ENCODE data around the gene GFI1. TPM values are rescaled to one million over a fixed set of nuclear protein-coding genes. Genes with fewer than 3 reads are reported as not detected.

GFI1 gene
- 1.1 TPM for total RNA-seq

GRCh38 chr1:92486251-92487077, at the start of gene GFI1:
TSS of gene GFI1 (minus strand) at chr1:92486925. CDS start at chr1:92483487, 3,438 bp downstream.

Other genes with a start within 250 kb of the GFI1 start
- 23.8 TPM for gene GLMN, start 187.9 kb downstream of the GFI1 start, total RNA-seq
- 33.1 TPM for gene RPAP2, start 187.9 kb downstream of the GFI1 start, total RNA-seq